ENCODE results near the gene DYDC1. TPM values are rescaled to one million over a fixed set of nuclear protein-coding genes. Genes with fewer than 3 reads are reported as not detected.

Gene DYDC1
- total RNA-seq, 1 experiment from 2014 or later: not detected

Other genes starting within 250 kb of the DYDC1 start
- 0.78 and 1.2 TPM in 2 replicates for gene PLAC9, start 224.0 kb downstream of the DYDC1 start, total RNA-seq (2014; rRNA removed; shearing (Covaris generic))
- gene ANXA11, start 151.2 kb downstream of the DYDC1 start, total RNA-seq (2014; rRNA removed; shearing (Covaris generic)): 88.0 and 104 TPM in 2 replicates
- gene MAT1A, start 67.1 kb downstream of the DYDC1 start, total RNA-seq (2014; rRNA removed; shearing (Covaris generic)): not detected in 2 replicates
- not detected in 2 replicates for gene DYDC2, start within 50 bp of the DYDC1 start, total RNA-seq (2014; rRNA removed; shearing (Covaris generic))
- 13.2 and 13.6 TPM in 2 replicates for gene PRXL2A, start 51.8 kb upstream of the DYDC1 start, total RNA-seq (2014; rRNA removed; shearing (Covaris generic))
- gene TSPAN14, start 97.6 kb upstream of the DYDC1 start, total RNA-seq (2014; rRNA removed; shearing (Covaris generic)): 56.4 and 67.0 TPM in 2 replicates
- gene SH2D4B, start 181.1 kb upstream of the DYDC1 start, total RNA-seq (2014; rRNA removed; shearing (Covaris generic)): 0.10 TPM in 1 of 2 replicates, not detected in the other

All from RPMI7951 (cell line).